DOHH2 (cell line): ENCODE results near the gene SAMD1.

ENCODE experiments used
- CTCF ChIP-seq: fragments of 200-600 bp; sonication (generic); IDR thresholded peaks from one replicate; pipeline ENCODE4 v1.5.1; 2014; ENCODE audit warnings: antibody characterized with exemption, mild to moderate bottlenecking, low read depth, low read length; ENCODE audit not compliant: poor library complexity, severe bottlenecking
- EZH2phosphoT487 ChIP-seq: fragments of 200-600 bp; sonication (generic); IDR thresholded peaks from 2 replicates; pipeline ENCODE4 v1.6.1; 2017; ENCODE audit warnings: borderline replicate concordance, mild to moderate bottlenecking, antibody characterized with exemption, low read length, moderate library complexity, mixed read lengths

DNA sequence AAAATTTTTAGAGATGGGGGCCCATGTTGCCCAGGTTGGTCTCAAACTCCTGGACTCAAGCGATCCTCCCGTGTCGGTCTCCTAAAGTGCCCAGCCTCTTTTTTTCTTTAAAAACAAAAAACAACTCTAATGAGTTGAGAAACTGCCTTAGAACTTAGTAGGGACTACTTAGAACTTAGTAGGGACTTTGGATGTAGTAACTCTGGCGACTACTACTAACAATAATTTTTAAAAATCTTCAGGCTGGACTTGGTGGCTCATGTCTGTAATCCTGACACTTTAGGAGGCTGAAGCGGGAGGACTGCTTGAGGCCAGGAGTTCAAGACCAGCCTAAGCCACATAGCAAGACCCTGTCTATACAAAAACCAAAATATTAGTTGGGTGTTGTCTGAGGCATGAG lies 4.5 kb downstream of the SAMD1 start:
- no peak for TF ChIP-seq CTCF
- TF ChIP-seq EZH2phosphoT487 = no peak
